ENCODE data around the gene ADAM22. TPM values are rescaled to one million over a fixed set of nuclear protein-coding genes. Genes with fewer than 3 reads are reported as not detected.

The ADAM22 gene
- polyA plus RNA-seq, 1 of the 3 experiments (the other 2 are of a cell fraction) = 3.0 TPM

DNA sequence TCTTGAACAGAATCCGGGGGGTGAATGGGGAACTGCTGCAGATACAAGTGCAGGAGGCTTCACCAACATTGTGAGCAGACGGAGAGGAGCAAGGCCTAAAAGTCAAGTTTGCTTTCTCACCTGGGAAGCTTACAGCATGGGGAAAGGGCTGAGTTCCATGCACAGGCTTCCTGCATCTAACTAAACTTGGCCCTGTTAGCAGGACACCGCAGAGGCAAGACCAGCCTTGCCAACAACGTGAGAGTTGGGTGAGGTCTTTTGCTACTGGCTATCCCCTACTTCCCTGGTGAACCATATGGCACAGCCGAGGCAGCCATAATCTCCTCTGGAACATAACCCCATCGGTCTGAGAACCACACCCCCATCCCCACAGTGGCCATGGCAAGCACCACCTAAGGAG lies 14.2 kb upstream of the ADAM22 start:
- Histone ChIP-seq H3F3A (replicated peaks; ENCODE audit: insufficient read depth) (no peaks in the 10 kb centered on the region), H3K36me3 (replicated peaks in 1 of 2; ENCODE audit: control insufficient read depth in 1 of 2, insufficient read depth in 2 of 2, low read length in 1 of 2) (no peaks in the 10 kb centered on the region), H3K27ac (ENCODE audit: low read depth in 2 of 2, low read length in 1 of 2) (no peak overlapping the region), H3K9me3 (no peaks in the 10 kb centered on the region), H4K20me1 (ENCODE audit: insufficient read depth) (no peaks in the 10 kb centered on the region), H2AFZ (ENCODE audit: low read depth) (no peak overlapping the region), H3K9ac (no peak overlapping the region), H3K4me3 (ENCODE audit: low read depth in 2 of 2, low read length in 1 of 2) (no peak overlapping the region), H3K9me2 (no peaks in the 10 kb centered on the region), H3K4me1 (ENCODE audit: control insufficient read depth in 1 of 2, insufficient read depth in 2 of 2, low read depth in 1 of 2, low read length in 1 of 2) (no peaks in the 10 kb centered on the region), H3K27me3 (ENCODE audit: insufficient read depth) (no peaks in the 10 kb centered on the region), H3K79me2 (ENCODE audit: insufficient read depth) (no peaks in the 10 kb centered on the region; the same call in 1 of the 2 replicates), H3K4me2 (no peak overlapping the region)
- WGBS (ENCODE audit: low lambda C conversion rate) = 80% methylated on average over 6 of the region's 6 CpGs
- ChIA-PET CTCF (interaction anchor here (1.3 to 1.7 kb wide), 5 partner anchors 8 to 192 kb away, joined by 3 to 6 read pairs (median 5); partner anchors contain the start of gene ADAM22), POLR2A (no interaction called here)
- no peak for DNase-seq
- TF ChIP-seq FOSL2 (IDR thresholded peaks at IDR 0.05; ENCODE audit: borderline replicate concordance, low read depth) (no peak), TEAD4 (IDR thresholded peaks at IDR 0.05; ENCODE audit: borderline replicate concordance, insufficient read depth) (no peak), GATA2 (CRISPR knock-in tag; IDR thresholded peaks at IDR 0.05) (no peak), RFX5 (IDR thresholded peaks at IDR 0.05; ENCODE audit: low read length) (no peak), FOXJ3 (CRISPR knock-in tag; IDR thresholded peaks at IDR 0.05) (no peak), POLR2AphosphoS5 (IDR thresholded peaks at IDR 0.05; ENCODE audit: low read depth, low read length) (no peak), YY1 (IDR thresholded peaks at IDR 0.05; ENCODE audit: low read depth) (no peak), CHD2 (IDR thresholded peaks at IDR 0.05; ENCODE audit: low read length, partially characterized antibody) (no peak), NRF1 (IDR thresholded peaks at IDR 0.05; ENCODE audit: low read depth, low read length) (no peak)
- TF ChIP-seq, protein P1, sequence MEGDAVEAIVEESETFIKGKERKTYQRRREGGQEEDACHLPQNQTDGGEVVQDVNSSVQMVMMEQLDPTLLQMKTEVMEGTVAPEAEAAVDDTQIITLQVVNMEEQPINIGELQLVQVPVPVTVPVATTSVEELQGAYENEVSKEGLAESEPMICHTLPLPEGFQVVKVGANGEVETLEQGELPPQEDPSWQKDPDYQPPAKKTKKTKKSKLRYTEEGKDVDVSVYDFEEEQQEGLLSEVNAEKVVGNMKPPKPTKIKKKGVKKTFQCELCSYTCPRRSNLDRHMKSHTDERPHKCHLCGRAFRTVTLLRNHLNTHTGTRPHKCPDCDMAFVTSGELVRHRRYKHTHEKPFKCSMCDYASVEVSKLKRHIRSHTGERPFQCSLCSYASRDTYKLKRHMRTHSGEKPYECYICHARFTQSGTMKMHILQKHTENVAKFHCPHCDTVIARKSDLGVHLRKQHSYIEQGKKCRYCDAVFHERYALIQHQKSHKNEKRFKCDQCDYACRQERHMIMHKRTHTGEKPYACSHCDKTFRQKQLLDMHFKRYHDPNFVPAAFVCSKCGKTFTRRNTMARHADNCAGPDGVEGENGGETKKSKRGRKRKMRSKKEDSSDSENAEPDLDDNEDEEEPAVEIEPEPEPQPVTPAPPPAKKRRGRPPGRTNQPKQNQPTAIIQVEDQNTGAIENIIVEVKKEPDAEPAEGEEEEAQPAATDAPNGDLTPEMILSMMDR (IDR thresholded peaks at IDR 0.05) = no peak
- TF ChIP-seq, protein P2, sequence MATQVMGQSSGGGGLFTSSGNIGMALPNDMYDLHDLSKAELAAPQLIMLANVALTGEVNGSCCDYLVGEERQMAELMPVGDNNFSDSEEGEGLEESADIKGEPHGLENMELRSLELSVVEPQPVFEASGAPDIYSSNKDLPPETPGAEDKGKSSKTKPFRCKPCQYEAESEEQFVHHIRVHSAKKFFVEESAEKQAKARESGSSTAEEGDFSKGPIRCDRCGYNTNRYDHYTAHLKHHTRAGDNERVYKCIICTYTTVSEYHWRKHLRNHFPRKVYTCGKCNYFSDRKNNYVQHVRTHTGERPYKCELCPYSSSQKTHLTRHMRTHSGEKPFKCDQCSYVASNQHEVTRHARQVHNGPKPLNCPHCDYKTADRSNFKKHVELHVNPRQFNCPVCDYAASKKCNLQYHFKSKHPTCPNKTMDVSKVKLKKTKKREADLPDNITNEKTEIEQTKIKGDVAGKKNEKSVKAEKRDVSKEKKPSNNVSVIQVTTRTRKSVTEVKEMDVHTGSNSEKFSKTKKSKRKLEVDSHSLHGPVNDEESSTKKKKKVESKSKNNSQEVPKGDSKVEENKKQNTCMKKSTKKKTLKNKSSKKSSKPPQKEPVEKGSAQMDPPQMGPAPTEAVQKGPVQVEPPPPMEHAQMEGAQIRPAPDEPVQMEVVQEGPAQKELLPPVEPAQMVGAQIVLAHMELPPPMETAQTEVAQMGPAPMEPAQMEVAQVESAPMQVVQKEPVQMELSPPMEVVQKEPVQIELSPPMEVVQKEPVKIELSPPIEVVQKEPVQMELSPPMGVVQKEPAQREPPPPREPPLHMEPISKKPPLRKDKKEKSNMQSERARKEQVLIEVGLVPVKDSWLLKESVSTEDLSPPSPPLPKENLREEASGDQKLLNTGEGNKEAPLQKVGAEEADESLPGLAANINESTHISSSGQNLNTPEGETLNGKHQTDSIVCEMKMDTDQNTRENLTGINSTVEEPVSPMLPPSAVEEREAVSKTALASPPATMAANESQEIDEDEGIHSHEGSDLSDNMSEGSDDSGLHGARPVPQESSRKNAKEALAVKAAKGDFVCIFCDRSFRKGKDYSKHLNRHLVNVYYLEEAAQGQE (IDR thresholded peaks at IDR 0.05; ENCODE audit: low read depth, low read length) = no peak

DNA sequence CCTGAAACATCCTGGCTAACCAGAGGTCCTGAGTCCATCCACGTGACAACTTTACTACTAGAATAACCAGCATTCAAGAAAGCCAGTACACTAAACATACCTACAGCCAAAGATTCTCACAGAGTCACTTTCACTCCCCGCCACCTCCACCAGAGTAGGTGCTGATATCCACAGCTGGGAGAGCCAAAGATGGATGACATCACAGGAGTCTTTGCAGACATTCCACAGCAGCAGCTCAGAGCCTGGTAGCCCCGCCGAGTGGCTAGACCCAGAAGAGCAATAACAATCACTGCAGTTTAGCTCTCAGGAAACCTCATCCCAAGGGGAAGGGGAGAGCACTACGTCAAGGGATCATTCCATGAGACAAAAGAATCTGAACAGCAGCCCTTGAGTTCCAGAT lies 13.5 kb upstream of the ADAM22 start:
- Histone ChIP-seq H2AFZ (ENCODE audit: low read depth) (no peak overlapping the region), H3F3A (replicated peaks; ENCODE audit: insufficient read depth) (no peaks in the 10 kb centered on the region), H3K4me1 (ENCODE audit: control insufficient read depth in 1 of 2, insufficient read depth in 2 of 2, low read depth in 1 of 2, low read length in 1 of 2) (no peaks in the 10 kb centered on the region), H3K27ac (ENCODE audit: low read depth in 2 of 2, low read length in 1 of 2) (no peak overlapping the region), H3K27me3 (ENCODE audit: insufficient read depth) (no peaks in the 10 kb centered on the region), H3K9me3 (no peaks in the 10 kb centered on the region), H3K36me3 (replicated peaks in 1 of 2; ENCODE audit: control insufficient read depth in 1 of 2, insufficient read depth in 2 of 2, low read length in 1 of 2) (no peaks in the 10 kb centered on the region), H3K9ac (no peak overlapping the region), H3K9me2 (no peaks in the 10 kb centered on the region), H3K4me2 (no peak overlapping the region), H4K20me1 (ENCODE audit: insufficient read depth) (no peaks in the 10 kb centered on the region), H3K79me2 (ENCODE audit: insufficient read depth) (no peaks in the 10 kb centered on the region; the same call in 1 of the 2 replicates), H3K4me3 (ENCODE audit: low read depth in 2 of 2, low read length in 1 of 2) (no peak overlapping the region)
- ChIA-PET CTCF (interaction anchor here (1.3 to 1.7 kb wide), 5 partner anchors 9 to 191 kb away, joined by 3 to 6 read pairs (median 5); partner anchors contain the start of gene ADAM22), POLR2A (no interaction called here)
- DNase-seq = no peak
- WGBS (ENCODE audit: low lambda C conversion rate) = 84% methylated on average over 5 of the region's 5 CpGs
- TF ChIP-seq FOXM1 (IDR thresholded peaks at IDR 0.05; ENCODE audit: low read depth) (no peak), RCOR1 (IDR thresholded peaks at IDR 0.05; ENCODE audit: low read length) (no peak), SMC3 (IDR thresholded peaks at IDR 0.05; ENCODE audit: low read depth, low read length) (no peak), EZH2phosphoT487 (IDR thresholded peaks at IDR 0.05; ENCODE audit: borderline replicate concordance, low read depth) (no peak), GABPA (IDR thresholded peaks at IDR 0.05; ENCODE audit: low read depth) (no peak), FOXJ3 (CRISPR knock-in tag; IDR thresholded peaks at IDR 0.05) (no peak), JUND (IDR thresholded peaks at IDR 0.05) (no peak), TAF1 (IDR thresholded peaks at IDR 0.05; ENCODE audit: borderline replicate concordance, low read depth, low read length) (no peak)
- TF ChIP-seq, protein P2 (IDR thresholded peaks at IDR 0.05; ENCODE audit: low read depth, low read length) = no peak
- TF ChIP-seq, protein P3, sequence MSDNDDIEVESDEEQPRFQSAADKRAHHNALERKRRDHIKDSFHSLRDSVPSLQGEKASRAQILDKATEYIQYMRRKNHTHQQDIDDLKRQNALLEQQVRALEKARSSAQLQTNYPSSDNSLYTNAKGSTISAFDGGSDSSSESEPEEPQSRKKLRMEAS (IDR thresholded peaks at IDR 0.05; ENCODE audit: low read depth) = no peak

All from SK-N-SH (cell line).